Cerebellar nuclear complex (tissue), 1 donor: ENCODE measurements around the gene PROCR.
"Not testable (repeated sequence)": the region's sequence is repeated elsewhere in the genome, so short reads cannot be mapped to it uniquely, and the experiment has no call there.

Source experiments
- DNase-seq, 2 experiments: peaks; one replicate each; lab custom pipeline; 2025; lab: John Stamatoyannopoulos, UW

PROCR gene

DNA sequence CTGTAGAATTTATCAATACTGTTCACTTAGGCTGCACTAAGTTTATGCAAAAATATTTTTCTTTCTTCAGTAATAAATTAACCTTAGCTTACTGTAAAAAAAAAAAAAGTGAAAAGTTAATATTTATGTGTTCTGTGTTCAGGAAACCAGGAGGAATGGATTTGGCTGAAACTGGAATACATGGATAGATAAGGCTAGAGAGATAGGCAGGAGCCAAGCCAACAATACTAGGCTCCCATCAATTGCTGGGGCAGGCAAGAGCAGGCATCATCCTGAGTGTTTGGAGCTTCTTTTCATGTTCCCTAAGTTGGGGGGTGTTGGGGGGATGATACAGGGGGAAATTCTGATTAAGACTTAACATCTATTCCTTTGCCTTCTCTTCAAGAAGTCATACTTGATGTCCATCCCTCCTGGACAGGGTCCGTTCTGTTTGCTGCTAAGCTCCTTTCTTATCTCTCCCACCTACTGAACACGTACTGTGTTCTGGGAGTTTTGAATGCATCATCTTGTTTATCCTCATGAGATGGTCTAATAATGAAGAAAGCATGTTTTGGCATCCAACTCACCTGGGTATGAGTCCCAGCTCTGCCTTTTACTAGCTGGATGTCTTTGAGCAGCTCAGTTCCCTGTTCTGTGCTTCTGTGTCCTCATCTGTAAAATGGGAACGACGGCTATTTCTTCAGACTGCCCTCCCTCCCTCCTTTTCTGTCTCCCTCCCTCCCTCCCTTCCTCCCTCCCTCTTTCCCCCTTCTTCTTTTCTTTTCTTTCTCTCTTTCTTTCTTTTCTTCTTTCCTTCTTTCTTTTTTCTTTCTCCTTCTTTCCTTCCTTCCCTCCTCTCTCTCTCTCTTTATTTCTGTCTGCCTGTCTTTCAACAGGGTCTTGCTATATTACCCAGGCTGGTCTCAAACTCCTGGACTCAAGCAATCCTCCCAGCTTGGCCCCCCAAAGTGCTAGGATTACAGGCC, 6.4 kb upstream of the PROCR start:
- DNase-seq: no peak

GRCh38 chr20:35166242-35166830, 5.5 kb upstream of the PROCR start:
- peak; percentile 37 to 40 for DNase-seq

DNA sequence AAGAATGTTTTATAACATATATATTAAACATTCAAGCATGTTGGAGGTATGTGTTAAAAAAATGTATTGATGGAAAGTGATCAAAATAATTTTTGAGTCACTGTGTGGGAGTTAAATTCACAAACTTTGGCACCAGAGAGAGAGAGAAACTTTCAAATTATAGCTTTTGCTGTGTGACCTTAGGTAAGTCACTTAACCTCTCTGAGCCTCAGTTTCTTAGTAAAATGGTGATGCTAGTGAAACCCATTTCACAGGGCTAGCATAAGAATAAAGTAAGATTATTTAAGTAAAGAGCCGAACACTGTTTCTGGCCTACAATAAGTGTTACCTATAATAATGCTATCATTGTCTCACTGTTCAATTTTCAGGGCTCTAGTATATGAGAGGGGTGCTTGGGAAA, 4.1 kb upstream of the PROCR start:
- DNase-seq: no peak

- DNase-seq: not testable (repeated sequence)
Observed at GRCh38 chr20:35168701-35169409, 3.0 kb upstream of the PROCR start.

GRCh38 chr20:35171438-35171752, 477 bp upstream of the PROCR start:
- no peak for DNase-seq

- no peak for DNase-seq
Observed at GRCh38 chr20:35172434-35172806, 548 bp downstream of the PROCR start.

- no peak for DNase-seq
Observed at GRCh38 chr20:35173576-35174192, 1.8 kb downstream of the PROCR start.

DNA sequence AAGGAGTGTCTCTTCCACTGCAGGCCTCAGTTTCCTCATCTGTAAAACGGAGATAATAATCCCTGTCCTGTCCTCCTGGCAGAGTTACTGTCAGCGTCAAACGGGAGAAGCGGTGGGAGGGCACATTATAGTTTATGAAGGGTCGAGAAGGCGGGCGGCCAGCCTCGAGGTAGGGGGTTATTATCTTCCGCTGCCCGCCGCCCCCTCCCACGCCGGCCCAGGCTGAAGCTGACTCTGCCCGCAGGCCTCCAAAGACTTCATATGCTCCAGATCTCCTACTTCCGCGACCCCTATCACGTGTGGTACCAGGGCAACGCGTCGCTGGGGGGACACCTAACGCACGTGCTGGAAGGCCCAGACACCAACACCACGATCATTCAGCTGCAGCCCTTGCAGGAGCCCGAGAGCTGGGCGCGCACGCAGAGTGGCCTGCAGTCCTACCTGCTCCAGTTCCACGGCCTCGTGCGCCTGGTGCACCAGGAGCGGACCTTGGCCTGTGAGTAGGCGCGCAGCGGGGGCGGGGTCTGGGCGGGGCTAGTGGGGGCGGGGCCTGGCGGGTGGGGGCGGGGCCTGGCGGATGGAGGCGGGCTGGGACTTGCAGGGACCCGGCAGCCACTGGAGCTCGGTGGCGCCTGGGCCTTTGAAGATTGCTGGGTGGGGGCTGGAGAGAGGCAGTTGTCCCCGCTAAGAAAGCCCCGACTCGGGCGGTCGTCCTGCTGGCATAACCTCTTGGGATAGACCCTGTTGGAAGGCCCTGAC, 2.8 kb downstream of the PROCR start:
- DNase-seq: no peak

DNA sequence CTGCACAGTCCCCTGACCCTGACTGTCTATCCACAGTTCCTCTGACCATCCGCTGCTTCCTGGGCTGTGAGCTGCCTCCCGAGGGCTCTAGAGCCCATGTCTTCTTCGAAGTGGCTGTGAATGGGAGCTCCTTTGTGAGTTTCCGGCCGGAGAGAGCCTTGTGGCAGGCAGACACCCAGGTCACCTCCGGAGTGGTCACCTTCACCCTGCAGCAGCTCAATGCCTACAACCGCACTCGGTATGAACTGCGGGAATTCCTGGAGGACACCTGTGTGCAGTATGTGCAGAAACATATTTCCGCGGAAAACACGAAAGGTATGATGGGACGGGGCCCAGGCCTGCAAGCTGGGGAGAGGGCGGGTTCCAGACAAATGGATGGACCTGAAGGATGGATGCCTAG, 4.3 kb downstream of the PROCR start:
- no peak for DNase-seq

DNA sequence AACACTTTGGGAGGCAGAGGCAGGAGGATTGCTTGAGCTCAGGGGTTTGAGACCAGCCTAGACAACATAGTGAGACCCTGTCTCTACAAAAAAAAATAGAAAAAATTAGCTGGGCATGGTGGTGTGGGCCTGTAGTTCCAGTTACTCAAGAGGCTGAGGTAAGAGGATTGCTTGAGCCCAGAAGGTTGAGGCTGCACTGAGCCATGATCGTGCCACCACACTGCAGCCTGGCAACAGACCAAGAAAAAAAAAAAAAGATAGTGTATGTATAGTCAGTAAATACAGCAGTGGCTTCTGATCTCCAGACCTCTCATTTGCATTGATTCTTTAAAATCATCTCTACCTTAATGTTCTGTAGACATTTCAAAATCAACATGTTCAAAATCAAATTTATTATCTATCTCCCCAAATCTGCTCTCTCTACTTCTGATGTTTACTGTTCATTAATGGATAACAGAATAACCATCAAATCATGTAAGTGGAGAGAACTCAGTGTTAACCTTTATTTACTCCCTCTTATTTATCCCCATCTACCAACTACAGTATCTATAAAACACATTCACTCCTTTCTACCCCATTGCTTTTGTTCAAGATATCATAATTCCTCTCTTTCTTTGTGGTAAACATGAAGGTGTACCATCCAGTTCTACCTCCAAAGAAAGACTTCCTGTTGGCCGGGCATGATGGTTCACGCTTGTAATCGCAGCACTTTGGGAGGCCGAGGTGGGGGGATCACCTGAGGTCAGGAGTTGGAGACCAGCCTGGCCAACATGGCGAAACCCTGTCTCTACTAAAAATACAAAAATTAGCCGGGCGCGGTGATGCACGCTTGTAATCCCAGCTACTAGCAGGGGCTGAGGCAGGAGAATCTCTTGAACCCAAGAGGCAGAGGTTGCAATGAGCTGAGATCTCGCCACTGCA, 7.7 kb downstream of the PROCR start:
- DNase-seq: no peak

DNA sequence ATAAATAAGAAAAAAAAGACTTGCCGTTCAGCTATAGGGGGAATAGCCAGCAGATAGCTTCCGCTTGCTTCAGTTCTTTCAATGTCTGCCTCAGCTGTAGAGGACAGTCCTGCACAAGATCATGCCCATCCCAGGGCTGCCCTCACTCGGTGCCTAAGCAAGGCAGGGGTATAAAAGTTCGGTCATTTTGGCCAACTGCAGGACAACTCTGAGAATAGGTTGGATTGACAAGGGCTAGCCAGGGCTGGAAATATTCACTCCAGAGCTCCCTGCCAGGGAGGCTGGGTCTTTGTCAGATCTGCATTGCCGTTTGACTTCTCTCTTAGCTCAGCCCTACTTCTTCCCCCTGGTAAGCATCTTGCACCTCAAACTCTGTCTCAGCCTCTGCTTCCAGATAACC, 8.4 kb downstream of the PROCR start:
- DNase-seq: no peak

- no peak for DNase-seq
Observed at GRCh38 chr20:35181731-35182130, 9.9 kb downstream of the PROCR start.

DNA sequence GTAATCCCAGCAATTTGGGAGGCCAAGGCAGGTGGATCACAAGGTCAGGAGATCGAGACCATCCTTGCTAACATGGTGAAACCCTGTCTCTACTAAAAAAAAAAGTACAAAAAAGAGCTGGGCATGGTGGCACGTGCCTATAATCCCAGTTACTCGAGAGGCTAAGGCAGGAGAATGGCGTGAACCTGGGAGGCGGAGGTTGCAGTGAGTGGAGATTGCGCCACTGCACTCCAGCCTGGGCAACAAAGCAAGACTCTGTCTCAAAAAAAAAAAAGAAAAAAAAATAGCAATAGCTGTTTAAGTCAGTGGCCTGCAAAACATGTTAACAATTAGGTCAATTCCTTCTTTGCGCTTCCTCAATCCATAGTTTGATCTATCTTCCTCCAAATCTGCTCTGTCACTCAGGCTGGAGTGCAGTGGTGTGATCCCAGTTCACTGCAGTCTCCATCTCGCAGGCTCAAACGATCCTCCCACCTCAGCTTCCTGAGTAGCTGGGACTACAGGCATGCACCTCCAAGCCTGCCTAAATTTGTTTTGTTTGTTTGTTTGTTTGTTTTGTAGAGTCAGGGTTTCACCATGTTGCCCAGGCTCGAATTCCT, 14.9 kb downstream of the PROCR start:
- not testable (repeated sequence) for DNase-seq

- no peak for DNase-seq
Observed at GRCh38 chr20:35187584-35188190, 15.8 kb downstream of the PROCR start.

DNA sequence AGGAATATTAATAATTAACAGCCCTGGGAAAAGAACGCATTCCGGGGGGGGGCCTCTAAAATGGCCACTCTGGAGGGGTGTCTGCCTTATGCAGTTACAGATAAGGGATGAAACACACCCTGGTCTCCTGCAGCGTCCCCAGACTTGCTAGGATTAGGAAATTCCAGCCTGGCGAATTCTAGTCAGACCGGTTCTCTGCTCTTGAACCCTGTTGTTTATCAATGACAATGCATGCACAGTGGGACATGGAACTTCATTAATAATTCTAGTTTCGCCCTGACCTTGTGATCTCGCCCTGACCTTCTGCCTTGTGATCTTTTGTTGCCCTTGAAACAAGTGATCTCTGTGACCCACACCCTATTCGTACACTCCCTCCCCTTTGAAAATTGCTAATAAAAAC, 17.4 kb downstream of the PROCR start:
- not testable (repeated sequence) for DNase-seq

DNA sequence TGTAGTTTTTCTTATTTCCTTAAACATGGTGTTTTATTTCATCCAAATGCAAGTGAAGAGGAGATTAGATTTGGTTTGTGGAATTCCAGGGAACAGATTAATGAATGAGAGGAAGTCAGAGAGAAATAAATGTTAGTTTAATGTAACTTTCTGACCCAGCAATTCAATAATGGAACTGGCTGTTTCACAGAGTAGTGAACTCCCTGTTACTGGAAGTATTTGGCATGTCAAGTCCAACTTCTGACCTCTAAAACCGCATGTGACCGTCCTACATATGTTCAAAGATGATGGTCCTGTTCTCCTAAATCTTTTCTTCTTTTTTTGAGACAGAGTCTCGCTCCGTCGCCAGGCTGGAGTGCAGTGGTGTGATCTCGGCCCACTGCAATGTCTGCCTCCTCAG, 18.7 kb downstream of the PROCR start:
- DNase-seq: no peak

- no peak for DNase-seq
Observed at GRCh38 chr20:35191419-35192117, 19.7 kb downstream of the PROCR start.

DNA sequence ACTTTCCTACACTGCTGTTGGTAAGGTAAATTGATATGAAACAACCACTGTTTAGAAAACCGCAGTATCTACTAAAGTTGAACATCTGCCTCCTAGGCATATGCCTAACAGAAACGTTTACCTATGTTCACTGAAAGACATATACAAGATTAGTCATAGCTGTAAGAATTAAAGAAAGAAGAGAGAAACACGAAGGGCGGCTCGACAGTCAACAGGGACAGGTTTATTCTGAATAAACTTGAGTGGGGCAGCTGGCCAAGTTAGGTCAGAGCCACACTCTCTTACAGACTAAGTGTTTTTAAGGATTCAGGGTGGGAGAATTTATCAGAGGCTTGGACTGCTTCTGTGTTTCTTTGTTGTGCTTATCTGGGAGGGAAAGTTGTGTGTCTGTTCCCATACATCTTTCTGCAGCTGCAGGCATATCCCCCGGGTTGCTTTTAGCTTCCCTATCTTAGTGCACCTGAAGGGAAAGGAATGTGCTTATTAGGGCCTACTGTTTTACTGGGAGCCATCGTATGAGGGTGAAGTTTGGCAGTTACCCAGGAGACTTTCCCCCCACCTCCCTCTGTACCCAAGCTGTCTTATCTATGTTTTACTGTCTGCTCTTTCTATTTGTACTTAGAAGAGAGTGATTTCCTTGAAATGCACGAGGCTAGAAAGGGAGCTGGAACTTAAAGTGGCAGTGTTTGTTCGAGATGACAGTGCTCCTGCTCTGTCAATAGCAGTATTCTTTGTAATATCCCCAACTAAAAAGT, 20.4 kb downstream of the PROCR start:
- DNase-seq: no peak
